Ramos (cell line): Measurements from ENCODE around the gene KCNH2.
"Not testable (repeated sequence)": the region's sequence is repeated elsewhere in the genome, so short reads cannot be mapped to it uniquely, and the experiment has no call there.

Experiments
- in situ Hi-C: fragments of 300-500 bp; cut with MboI; formaldehyde crosslinking; loops from one replicate; pipeline ENCODE4 v1.14.3; 2022; ENCODE audit warnings: low sequenced_read_pairs; ENCODE audit not compliant: unreplicated experiment

The KCNH2 gene

DNA sequence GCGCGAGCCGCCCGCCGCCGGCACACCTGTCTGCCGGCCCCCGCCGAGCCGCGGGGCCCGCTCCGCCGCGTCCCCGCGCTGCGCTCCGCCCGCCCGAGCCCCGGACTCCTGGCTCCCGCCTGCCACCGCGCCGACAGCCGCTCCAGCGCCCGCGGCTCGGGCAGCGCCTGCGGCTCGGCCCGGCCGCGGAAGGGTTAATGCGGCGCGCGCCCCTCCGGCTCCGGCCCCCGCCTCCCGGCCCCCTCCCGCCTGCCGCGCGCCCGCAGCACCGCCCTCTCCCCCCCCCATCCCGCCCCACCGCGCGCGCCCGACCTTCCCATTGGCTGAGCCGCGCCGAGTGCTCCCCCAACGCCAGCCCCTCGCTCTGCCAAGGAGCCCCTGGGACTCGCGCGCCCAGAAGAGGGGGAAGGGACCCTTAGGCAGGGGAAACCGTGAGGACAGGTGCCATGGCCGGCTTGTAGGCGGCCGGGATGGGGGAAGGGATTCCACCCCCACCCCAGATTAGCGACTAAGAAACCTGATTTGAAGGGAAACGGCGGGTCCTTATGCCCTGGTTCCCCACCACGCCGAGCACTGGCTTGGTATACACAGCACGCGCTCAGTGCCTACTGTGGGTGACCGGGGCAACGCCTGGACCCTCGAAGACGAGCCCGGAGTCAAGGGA, at the start of gene KCNH2:
Gene KCNH2, minus strand, starts transcription at position 196 of the 664 bp plus-strand sequence. CDS start 408 bp downstream, outside the sequence.
- in situ Hi-C loops: loop anchor here (25.0 kb wide), 1 partner anchor 541 kb away; no protein-coding TSS in a partner anchor

- in situ Hi-C loops: not testable (repeated sequence)
Observed at GRCh38 chr7:151027728-151028130, 49.6 kb upstream of the KCNH2 start.

DNA sequence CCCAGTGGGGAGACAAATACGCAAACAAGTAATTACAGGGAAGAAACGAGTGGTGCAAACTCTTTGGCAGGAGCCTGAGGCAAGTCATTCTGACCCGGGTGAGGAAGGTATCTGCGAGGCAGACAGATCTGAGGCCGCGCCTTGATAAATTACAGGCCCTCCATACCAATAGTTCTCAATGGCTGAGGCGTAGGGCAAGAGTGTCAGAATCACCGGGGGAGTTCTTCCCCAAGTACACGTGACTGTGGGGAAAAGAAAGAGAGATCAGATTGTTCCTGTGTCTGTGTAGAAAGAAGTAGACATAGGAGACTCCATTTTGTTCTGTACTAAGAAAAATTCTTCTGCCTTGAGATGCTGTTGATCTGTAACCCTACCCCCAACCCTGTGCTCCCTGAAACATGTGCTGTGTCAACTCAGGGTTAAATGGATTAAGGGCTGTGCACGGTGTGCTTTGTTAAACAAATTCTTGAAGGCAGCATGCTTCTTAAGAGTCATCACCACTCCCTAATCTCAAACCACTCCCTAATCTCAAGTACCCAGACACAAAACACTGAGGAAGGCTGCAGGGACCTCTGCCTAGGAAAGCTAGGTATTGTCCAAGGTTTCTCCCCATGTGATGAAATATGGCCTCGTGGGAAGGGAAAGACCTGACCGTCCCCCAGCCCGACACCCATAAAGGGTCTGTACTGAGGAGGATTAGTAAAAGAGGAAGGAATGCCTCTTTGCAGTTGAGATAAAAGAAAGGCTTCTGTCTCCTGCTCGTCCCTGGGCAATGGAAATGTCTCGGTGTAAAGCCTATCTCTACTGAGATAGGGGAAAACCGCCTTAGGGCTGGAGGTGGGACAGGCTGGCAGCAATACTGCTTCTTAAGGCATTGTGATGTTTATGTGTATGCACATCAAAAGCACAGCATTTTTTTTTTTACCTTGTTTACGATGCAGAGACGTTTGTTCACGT, 48.9 kb upstream of the KCNH2 start:
- in situ Hi-C loops: not testable (repeated sequence)

DNA sequence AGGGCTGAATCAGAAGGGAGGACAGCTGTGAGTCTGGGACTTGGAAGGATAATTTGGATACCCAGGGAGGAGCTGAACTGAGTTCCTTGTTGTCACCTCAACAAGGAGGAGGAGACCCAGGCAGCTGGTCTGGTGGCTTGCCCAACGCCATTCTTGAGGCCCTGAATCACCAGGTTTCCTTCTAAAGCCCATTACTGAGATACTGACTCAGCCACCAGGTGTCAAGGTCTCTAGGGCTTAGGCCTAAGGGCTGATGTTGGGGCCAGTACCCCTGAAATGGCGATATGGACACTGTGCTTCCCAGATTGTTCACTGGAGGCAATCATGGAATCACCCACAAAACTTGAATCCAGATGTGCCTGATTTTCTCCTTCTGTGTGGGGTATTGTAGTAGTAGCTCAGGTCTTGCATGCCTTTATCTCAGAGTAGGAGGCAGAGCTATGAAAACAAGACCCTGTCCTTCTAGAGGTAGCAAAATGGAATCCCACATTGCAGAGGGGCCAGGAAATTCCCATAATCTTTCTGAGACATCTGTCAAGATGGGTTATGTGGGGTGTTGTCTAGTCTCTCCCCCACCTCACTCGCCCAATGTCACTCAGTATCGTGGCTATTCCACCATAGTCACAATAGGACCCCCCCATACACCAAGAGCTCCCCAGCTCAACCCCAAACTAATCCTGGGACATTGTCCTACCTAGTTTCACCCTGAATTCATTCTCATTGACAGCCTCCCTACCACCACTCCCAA, 48.0 kb upstream of the KCNH2 start:
- in situ Hi-C loops: no loop called here

DNA sequence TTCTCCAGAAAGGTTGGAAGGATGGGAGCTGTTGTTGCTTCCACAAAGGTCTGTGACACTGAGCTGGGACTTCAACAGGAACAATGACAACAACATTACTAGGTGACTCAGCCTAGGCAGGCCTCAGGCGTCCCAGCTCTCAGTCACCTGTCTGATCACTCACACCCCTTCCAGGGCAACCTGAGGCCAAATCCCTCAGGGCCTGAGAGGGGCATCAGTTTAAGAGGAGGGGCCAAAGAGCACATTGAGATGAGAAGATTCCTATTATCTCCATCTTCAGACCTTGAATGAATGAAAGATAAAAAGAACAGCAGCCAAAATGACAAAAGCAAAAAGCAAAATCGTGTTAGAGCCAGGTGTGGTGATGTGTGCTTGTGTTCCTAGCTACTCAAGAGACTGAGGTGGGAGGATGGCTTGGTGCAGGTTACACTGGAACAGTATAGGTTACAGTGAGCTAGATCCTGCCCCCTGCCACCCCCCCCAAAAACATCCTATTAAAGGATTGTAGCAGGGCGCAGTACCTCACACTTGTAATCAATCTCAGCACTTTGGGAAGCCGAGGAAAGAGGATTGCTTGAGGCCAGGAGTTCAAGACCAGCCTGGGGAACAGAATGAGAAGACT, 46.4 kb upstream of the KCNH2 start, which contains the start of gene ATG9B:
Gene ATG9B, minus strand, starts transcription at position 60 of the 622 bp plus-strand sequence. CDS start 71 bp downstream, outside the sequence.
- in situ Hi-C loops: no loop called here

DNA sequence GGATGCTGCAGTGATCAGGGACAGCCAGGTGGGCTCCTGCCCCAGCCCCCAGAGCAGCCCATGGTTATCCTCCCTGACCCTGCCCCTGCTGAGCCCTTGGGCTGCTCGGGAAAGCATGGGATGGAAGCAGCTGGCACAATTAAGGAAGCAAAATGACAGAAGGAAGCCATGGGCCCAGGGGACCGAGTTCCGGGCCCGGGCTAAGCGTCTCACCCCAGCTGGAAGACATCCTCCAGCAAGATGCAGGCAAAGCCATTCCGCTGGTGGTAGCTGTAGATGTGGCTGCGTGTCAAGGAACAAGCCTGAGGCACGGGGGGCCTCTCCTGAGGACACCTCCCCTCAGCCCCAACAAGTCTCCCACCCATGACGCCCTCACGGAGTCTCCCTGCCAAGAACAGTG, 45.1 kb upstream of the KCNH2 start:
- in situ Hi-C loops: no loop called here

DNA sequence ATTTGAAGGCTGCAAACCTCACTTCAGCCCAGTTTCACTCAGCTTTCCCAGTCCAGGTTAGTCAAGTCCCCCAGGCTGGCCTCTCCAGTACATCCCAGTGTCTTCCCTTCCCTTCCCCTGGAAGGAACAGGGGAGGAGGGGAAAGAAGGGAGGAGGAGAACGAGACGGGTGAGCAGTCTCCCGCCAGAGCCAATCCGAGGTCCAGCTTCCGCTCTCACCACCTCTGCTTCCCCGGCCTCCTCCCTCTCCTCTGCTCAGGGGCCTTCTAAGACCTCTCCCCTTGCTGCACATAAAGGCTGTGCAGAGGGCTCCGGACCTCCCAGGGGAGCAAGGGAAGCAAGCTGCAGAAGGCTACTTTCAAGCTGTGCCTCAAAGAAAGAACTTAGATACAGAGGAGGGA, 42.1 kb upstream of the KCNH2 start:
- in situ Hi-C loops: no loop called here

GRCh38 chr7:151019130-151019447, 41.0 kb upstream of the KCNH2 start:
- in situ Hi-C loops: no loop called here

DNA sequence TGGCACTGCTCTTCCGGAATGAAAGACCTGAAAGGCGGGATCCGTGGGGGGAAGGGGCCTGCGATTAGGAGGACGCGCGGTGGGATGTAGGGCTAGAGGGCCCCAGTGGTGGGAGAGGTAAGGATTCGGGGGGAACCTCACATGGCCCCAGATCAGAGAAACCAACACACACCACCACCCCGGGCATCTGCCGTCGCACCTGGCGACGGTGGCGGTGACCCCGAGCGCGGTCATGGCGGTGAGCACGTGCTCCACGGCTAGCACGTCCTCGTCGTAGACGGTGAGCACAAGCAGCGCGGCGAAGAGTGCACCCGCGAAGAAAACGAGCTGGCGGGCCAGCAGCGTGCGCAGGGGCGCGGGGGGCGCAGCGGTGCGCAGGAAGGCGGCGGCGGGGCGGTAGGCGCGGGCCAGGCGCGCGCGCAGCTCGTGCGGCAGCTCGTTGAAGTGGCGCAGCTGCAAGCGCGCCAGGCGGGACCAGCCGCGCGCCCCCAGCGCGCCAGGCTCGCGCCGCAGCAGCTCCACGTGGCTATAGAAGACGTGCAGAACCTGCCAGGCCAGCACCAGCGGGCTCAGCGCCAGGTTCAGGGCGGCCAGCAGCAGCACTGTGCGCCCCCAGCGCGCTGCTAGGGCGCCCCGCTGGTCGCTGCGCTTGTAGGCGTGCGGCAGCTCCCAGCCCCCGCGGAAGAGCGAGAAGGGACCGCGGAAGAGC, 40.5 kb upstream of the KCNH2 start:
- in situ Hi-C loops: no loop called here

DNA sequence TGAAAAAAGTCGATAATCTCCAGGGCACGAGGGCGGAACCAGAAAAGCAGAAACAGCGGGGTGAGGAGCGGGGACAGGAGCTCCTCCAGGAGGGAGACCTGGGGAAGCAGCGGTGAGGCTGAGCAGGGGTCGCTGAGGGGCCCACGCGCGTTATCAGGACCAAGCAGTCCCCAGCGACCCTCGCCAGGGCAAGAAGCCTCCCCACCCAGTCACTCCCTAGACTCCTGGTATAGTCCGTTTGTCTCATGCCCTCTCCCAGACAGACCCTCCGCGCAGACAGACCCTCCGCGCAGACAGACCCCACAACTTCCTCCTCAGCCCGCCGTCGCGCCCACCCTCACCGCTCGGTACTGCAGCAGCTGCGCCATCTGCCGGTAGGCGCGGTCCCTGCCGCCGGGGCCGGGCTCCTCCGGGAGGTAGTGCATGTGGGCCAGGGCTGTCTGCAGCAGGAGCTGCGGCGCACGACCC, 39.9 kb upstream of the KCNH2 start:
- in situ Hi-C loops: no loop called here

DNA sequence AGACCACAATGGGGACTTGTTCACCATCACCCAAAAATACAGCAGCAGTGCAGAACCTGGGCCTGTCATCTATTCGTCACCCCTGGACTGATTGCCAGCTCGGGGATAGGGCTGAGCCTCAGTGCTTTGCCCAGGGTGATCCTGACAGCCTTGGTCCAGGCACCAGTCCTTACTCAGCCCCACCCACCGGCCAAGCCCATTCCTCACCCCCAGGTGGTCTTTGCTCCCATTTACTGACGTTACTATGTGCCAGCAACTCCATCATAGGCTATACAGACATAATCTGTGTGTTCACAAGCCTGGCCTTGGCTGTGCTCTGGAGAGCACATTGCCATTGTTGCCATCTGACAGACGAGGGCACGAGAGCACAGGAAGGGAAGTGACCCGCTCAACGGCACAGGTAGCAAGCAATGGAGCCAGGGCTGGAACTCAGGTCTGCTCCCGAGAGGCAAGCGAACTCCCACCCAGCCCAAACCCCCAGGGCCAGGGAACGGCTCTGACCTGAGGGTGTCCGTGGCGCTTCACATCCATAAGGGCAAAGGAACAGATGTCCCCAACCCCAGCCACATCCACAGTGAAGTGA, 39.3 kb upstream of the KCNH2 start:
- in situ Hi-C loops: no loop called here

DNA sequence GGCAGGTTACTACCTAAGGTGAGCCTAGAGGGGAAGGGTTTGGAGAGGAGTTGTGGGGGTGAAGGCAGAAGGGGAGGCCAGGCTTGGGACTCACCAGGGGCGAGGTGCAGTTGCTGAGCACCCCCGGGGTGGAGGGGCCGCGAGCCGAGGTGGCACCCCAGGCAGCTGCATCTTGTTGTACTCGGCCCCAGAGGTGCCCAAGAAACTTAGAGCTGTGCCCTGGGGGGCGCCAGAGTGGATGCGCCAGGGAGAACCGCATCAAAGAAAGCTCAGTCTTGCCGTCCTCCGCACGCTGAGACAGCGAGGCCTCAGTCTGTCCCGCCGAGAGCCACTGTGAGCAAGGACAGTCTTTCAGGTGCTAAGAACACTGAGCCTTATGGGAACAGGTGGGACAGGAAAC, 38.8 kb upstream of the KCNH2 start:
- in situ Hi-C loops: no loop called here

DNA sequence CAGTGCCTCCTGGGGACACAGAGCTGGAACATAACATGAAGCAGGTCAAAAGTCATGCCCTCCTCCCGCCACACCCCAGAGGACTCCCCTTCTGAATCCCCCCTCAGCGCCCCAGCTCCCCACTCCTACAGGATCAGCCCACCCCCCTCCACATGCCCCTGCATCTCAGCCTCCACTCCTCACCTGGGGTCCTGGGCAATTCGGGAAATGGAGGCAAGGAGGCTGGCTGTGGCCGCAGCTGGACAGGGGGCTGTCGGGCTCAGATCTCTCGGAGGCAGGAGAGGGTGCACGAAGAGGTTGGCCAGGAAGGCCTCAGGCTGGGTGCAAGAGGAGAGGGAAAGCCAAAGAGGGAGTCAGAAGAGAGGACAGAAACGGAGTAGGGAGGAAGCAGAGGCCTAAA, 38.4 kb upstream of the KCNH2 start:
- in situ Hi-C loops: no loop called here

DNA sequence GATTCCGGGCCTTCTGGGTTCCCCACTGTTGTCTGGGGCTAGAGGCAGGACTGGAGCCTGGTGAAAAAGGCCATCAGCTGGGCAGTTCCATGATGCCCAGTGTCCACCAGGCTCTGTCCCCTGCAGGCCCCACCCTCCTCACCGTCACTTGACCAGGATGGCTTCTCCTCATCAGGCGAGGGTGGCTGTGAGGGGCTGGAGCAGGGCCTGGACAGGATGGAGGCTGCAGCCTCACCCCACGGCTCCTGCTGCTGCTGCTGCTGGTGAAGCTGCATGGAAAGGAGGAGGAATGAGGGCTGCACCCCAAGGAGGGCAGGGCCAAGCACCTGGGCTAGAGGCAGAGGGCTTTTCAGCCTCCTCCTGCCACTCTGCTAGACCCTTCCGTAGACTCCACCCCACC, 37.8 kb upstream of the KCNH2 start:
- in situ Hi-C loops: no loop called here

DNA sequence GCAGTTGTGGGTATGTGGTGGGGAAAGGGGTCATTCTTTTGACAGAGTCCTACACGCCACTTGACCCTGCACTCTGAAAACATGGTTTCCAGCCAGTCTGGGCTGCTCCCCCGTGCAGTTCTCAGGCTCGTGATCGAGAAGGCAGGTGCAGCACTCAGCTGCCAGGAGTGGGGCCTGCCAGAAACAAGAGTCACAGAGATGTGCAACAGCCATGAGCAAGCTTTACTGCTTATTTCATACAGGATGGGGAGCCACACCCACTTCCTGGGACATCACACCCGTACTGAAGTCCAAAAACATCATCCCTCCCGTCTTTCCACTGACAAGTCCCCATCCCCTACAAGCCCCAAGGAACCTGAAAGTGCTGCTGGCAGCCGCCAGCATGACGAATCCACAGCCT, 36.8 kb upstream of the KCNH2 start:
- in situ Hi-C loops: no loop called here

DNA sequence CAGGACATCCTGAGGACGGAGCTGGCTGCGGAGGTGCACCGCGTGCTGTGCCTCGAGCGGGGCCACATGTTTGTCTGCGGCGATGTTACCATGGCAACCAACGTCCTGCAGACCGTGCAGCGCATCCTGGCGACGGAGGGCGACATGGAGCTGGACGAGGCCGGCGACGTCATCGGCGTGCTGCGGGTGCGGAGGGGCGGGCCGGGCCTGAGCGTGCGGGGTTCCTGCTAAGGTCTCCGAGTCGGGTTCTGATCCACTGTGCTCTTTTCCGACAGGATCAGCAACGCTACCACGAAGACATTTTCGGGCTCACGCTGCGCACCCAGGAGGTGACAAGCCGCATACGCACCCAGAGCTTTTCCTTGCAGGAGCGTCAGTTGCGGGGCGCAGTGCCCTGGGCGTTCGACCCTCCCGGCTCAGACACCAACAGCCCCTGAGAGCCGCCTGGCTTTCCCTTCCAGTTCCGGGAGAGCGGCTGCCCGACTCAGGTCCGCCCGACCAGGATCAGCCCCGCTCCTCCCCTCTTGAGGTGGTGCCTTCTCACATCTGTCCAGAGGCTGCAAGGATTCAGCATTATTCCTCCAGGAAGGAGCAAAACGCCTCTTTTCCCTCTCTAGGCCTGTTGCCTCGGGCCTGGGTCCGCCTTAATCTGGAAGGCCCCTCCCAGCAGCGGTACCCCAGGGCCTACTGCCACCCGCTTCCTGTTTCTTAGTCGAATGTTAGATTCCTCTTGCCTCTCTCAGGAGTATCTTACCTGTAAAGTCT, 35.8 kb upstream of the KCNH2 start:
- in situ Hi-C loops: no loop called here

GRCh38 chr7:151013356-151013732, 35.2 kb upstream of the KCNH2 start:
- in situ Hi-C loops: no loop called here

- in situ Hi-C loops: no loop called here
Observed at GRCh38 chr7:151012911-151013347, 34.8 kb upstream of the KCNH2 start.
